GM23338 (cell line): ENCODE data around the gene OR5M10. TPM values are rescaled to one million over a fixed set of nuclear protein-coding genes. Genes with fewer than 3 reads are reported as not detected.

Experiments used
- ATAC-seq: fragments of 200-7000 bp; cut with Tn5 transposase; 3 replicates; pipeline ENCODE4 v1.9.1; 2020
- DNase-seq: peaks from one replicate; pipeline ENCODE4 v3.0.0-alpha.2; 2015; ENCODE audit warnings: low spot score
- H2AFZ ChIP-seq: fragments of 200-600 bp; sonication (generic); 2 replicates; pipeline ENCODE4 v1.8.0; 2016; ENCODE audit warnings: antibody characterized with exemption, mild to moderate bottlenecking, moderate library complexity
- H3F3A ChIP-seq: fragments of 200-600 bp; sonication (generic); replicated peaks from 2 replicates; pipeline ENCODE4 v1.8.0; 2017; ENCODE audit warnings: antibody characterized with exemption, mixed run types, low read depth
- H3K27ac ChIP-seq: fragments of 200-600 bp; sonication (generic); 2 replicates; pipeline ENCODE4 v1.6.1; 2016; ENCODE audit warnings: low read depth
- H3K27me3 ChIP-seq: fragments of 200-600 bp; sonication (generic); 2 replicates; pipeline ENCODE4 v1.8.0; 2016; ENCODE audit warnings: mild to moderate bottlenecking, mixed run types, moderate library complexity; ENCODE audit not compliant: insufficient read depth
- H3K36me3 ChIP-seq: fragments of 200-600 bp; sonication (generic); 2 replicates; pipeline ENCODE4 v1.8.0; 2016; ENCODE audit warnings: mild to moderate bottlenecking; ENCODE audit not compliant: insufficient read depth
- H3K4me1 ChIP-seq: fragments of 200-600 bp; sonication (generic); 2 replicates; pipeline ENCODE4 v1.8.0; 2016; ENCODE audit warnings: mild to moderate bottlenecking, moderate library complexity; ENCODE audit not compliant: insufficient read depth
- H3K4me2 ChIP-seq: fragments of 200-600 bp; sonication (generic); 2 replicates; pipeline ENCODE4 v1.7.1; 2017; ENCODE audit warnings: mixed run types
- H3K4me3 ChIP-seq: fragments of 200-600 bp; sonication (generic); 2 replicates; pipeline ENCODE4 v1.6.1; 2016; ENCODE audit warnings: mixed run types
- H3K79me2 ChIP-seq: fragments of 200-600 bp; sonication (generic); replicated peaks from 2 replicates; pipeline ENCODE4 v1.8.0; 2017; ENCODE audit warnings: mild to moderate bottlenecking; ENCODE audit not compliant: insufficient read depth
- H3K9me2 ChIP-seq: fragments of 200-600 bp; sonication (generic); 2 replicates; pipeline ENCODE4 v1.8.0; 2017; ENCODE audit not compliant: insufficient read depth
- H4K20me1 ChIP-seq: fragments of 200-600 bp; sonication (generic); replicated peaks from 2 replicates; pipeline ENCODE4 v1.8.0; 2017; ENCODE audit warnings: mild to moderate bottlenecking; ENCODE audit not compliant: insufficient read depth
- H3K27ac Mint-ChIP-seq: 2 replicates; pipeline ENCODE4 v1.8.0; 2020; ENCODE audit warnings: inconsistent platforms, mild to moderate bottlenecking, moderate library complexity, mixed read lengths
- H3K27me3 Mint-ChIP-seq: 3 replicates; pipeline ENCODE4 v1.8.0; 2022; ENCODE audit warnings: low read depth, mild to moderate bottlenecking, moderate library complexity, mixed read lengths, inconsistent platforms; ENCODE audit not compliant: insufficient read depth, poor library complexity
- H3K36me3 Mint-ChIP-seq: 3 replicates; pipeline ENCODE4 v1.8.0; 2021; ENCODE audit warnings: low read depth, mild to moderate bottlenecking, inconsistent platforms, moderate library complexity, mixed read lengths
- H3K4me1 Mint-ChIP-seq: 3 replicates; pipeline ENCODE4 v1.8.0; 2020; ENCODE audit warnings: mild to moderate bottlenecking, inconsistent platforms, mixed read lengths
- H3K4me3 Mint-ChIP-seq: 3 replicates; pipeline ENCODE4 v1.8.0; 2021; ENCODE audit warnings: moderate library complexity, mild to moderate bottlenecking, inconsistent platforms, mixed read lengths
- H3K9me3 Mint-ChIP-seq: 3 replicates; pipeline ENCODE4 v1.8.0; 2020; ENCODE audit warnings: moderate library complexity, mild to moderate bottlenecking, inconsistent platforms, mixed read lengths
- CREB1 ChIP-seq: fragments of 250-450 bp; sonication (Bioruptor Pico); IDR thresholded peaks from 2 replicates; pipeline ENCODE4 v1.5.0; 2020; ENCODE audit warnings: low read depth, mild to moderate bottlenecking, moderate library complexity
- EZH2 ChIP-seq: fragments of 200-600 bp; sonication (generic); IDR thresholded peaks from one replicate; pipeline ENCODE4 v1.8.0; 2017; ENCODE audit warnings: antibody characterized with exemption, mild to moderate bottlenecking, low read depth; ENCODE audit not compliant: unreplicated experiment
- NANOG ChIP-seq: IDR thresholded peaks from 2 replicates; pipeline ENCODE4 v1.6.1; 2016; ENCODE audit warnings: antibody characterized with exemption, borderline replicate concordance
- POLR2AphosphoS5 ChIP-seq: IDR thresholded peaks from 2 replicates; pipeline ENCODE4 v1.6.1; 2016; ENCODE audit warnings: antibody characterized with exemption, low read depth
- STAT1 ChIP-seq: IDR thresholded peaks from one replicate; pipeline ENCODE4 v1.6.1; 2016; ENCODE audit warnings: antibody characterized with exemption; ENCODE audit not compliant: unreplicated experiment
- ZNF331 ChIP-seq: fragments of 250-450 bp; sonication (Bioruptor Pico); IDR thresholded peaks from 2 replicates; pipeline ENCODE4 v1.5.0; 2020; ENCODE audit warnings: low read depth, mild to moderate bottlenecking, moderate library complexity
- polyA plus RNA-seq: library from polyadenylated mRNA; unstranded; fragments of >200 nt; fragmentation: Nextera tagmentation; extraction: Ambion mirVana; gene quantifications from 2 replicates; pipeline ENCODE4 v1.2.1, GENCODE V29; 2016
- total RNA-seq: library from RNA; depleted of rRNA; stranded (reverse); fragments of >200 nt; shearing (Covaris generic); gene quantifications from 2 replicates; pipeline ENCODE4 v1.2.3, GENCODE V29; 2014
- TF ChIP-seq, protein P1 (sequence below): IDR thresholded peaks from 2 replicates; pipeline ENCODE4 v1.6.1; 2016; ENCODE audit warnings: antibody characterized with exemption
- TF ChIP-seq, protein P2 (sequence below): fragments of 250-450 bp; sonication (Bioruptor Pico); IDR thresholded peaks from 2 replicates; pipeline ENCODE4 v1.5.0; 2020; ENCODE audit warnings: mild to moderate bottlenecking, moderate library complexity

The OR5M10 gene
- total and polyA plus RNA-seq, 2 experiments from 2014 or later: not detected

DNA sequence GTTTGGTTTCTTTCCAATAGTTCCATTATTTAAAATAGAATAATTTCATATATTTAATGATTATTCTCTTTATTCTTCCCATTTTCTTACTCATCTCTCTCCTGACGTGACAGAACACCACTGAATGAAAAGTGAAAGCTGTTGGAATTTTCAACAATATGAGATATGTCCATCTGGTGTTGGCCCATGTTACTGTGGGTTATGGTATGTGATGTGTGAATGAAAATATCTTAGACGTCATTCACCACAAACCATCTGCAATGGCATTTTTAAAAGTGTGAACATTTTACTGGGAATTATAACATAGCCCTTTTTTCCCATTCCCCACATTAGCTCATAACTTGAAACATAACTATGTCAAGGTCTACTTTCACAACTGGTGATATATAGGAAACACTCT lies 48.4 kb upstream of the OR5M10 start:
- Histone ChIP-seq H3K9me2 (no peaks in the 10 kb centered on the region), H2AFZ (no peak overlapping the region), H3K27me3 (no peaks in the 10 kb centered on the region), H3K4me2 (no peak overlapping the region), H3K4me1 (no peaks in the 10 kb centered on the region), H3K79me2 (no peaks in the 10 kb centered on the region), H3K36me3 (no peaks in the 10 kb centered on the region), H3F3A (no peaks in the 10 kb centered on the region), H3K4me3 (no peak overlapping the region), H4K20me1 (no peaks in the 10 kb centered on the region), H3K27ac (no peak overlapping the region)
- Mint-ChIP-seq H3K27me3 (no peaks in the 10 kb centered on the region), H3K4me1 (no peaks in the 10 kb centered on the region; the same call in 2 of the 3 replicates), H3K9me3 (no peaks in the 10 kb centered on the region), H3K36me3 (no peaks in the 10 kb centered on the region), H3K27ac (no peak overlapping the region), H3K4me3 (no peak overlapping the region)
- no peak for TF ChIP-seq NANOG
- no peak for TF ChIP-seq POLR2AphosphoS5
- no peak for TF ChIP-seq STAT1
- TF ChIP-seq, protein P1, sequence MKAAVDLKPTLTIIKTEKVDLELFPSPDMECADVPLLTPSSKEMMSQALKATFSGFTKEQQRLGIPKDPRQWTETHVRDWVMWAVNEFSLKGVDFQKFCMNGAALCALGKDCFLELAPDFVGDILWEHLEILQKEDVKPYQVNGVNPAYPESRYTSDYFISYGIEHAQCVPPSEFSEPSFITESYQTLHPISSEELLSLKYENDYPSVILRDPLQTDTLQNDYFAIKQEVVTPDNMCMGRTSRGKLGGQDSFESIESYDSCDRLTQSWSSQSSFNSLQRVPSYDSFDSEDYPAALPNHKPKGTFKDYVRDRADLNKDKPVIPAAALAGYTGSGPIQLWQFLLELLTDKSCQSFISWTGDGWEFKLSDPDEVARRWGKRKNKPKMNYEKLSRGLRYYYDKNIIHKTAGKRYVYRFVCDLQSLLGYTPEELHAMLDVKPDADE: no peak
- no peak for TF ChIP-seq CREB1 (CRISPR knock-in tag)
- no peak for TF ChIP-seq EZH2
- no peak for TF ChIP-seq ZNF331 (CRISPR knock-in tag)
- TF ChIP-seq, protein P2, sequence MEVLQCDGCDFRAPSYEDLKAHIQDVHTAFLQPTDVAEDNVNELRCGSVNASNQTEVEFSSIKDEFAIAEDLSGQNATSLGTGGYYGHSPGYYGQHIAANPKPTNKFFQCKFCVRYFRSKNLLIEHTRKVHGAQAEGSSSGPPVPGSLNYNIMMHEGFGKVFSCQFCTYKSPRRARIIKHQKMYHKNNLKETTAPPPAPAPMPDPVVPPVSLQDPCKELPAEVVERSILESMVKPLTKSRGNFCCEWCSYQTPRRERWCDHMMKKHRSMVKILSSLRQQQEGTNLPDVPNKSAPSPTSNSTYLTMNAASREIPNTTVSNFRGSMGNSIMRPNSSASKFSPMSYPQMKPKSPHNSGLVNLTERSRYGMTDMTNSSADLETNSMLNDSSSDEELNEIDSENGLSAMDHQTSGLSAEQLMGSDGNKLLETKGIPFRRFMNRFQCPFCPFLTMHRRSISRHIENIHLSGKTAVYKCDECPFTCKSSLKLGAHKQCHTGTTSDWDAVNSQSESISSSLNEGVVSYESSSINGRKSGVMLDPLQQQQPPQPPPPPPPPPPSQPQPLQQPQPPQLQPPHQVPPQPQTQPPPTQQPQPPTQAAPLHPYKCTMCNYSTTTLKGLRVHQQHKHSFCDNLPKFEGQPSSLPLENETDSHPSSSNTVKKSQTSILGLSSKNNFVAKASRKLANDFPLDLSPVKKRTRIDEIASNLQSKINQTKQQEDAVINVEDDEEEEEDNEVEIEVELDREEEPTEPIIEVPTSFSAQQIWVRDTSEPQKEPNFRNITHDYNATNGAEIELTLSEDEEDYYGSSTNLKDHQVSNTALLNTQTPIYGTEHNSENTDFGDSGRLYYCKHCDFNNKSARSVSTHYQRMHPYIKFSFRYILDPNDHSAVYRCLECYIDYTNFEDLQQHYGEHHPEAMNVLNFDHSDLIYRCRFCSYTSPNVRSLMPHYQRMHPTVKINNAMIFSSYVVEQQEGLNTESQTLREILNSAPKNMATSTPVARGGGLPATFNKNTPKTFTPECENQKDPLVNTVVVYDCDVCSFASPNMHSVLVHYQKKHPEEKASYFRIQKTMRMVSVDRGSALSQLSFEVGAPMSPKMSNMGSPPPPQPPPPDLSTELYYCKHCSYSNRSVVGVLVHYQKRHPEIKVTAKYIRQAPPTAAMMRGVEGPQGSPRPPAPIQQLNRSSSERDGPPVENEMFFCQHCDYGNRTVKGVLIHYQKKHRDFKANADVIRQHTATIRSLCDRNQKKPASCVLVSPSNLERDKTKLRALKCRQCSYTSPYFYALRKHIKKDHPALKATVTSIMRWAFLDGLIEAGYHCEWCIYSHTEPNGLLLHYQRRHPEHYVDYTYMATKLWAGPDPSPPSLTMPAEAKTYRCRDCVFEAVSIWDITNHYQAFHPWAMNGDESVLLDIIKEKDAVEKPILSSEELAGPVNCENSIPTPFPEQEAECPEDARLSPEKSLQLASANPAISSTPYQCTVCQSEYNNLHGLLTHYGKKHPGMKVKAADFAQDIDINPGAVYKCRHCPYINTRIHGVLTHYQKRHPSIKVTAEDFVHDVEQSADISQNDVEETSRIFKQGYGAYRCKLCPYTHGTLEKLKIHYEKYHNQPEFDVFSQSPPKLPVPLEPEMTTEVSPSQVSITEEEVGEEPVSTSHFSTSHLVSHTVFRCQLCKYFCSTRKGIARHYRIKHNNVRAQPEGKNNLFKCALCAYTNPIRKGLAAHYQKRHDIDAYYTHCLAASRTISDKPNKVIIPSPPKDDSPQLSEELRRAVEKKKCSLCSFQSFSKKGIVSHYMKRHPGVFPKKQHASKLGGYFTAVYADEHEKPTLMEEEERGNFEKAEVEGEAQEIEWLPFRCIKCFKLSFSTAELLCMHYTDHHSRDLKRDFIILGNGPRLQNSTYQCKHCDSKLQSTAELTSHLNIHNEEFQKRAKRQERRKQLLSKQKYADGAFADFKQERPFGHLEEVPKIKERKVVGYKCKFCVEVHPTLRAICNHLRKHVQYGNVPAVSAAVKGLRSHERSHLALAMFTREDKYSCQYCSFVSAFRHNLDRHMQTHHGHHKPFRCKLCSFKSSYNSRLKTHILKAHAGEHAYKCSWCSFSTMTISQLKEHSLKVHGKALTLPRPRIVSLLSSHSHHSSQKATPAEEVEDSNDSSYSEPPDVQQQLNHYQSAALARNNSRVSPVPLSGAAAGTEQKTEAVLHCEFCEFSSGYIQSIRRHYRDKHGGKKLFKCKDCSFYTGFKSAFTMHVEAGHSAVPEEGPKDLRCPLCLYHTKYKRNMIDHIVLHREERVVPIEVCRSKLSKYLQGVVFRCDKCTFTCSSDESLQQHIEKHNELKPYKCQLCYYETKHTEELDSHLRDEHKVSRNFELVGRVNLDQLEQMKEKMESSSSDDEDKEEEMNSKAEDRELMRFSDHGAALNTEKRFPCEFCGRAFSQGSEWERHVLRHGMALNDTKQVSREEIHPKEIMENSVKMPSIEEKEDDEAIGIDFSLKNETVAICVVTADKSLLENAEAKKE (CRISPR knock-in tag): no peak
- DNase-seq: no peak
- no peak for ATAC-seq
